Right lung (tissue), 5 donors: Measurements from ENCODE around the gene GSTT2. TPM values are rescaled to one million over a fixed set of nuclear protein-coding genes. Genes with fewer than 3 reads are reported as not detected.

Experiments used
- DNase-seq, 2 donors: peaks; one replicate each; pipeline ENCODE4 v3.0.0-alpha.2; 2013
- polyA plus RNA-seq, 5 donors: library from polyadenylated mRNA; unstranded; fragments of 120-200 nt; gene quantifications; one replicate each; pipeline versions ENCODE4 v1.2.1 to v1.2.3, GENCODE V29; 2013; ENCODE audit warnings: inconsistent platforms in 1 of 5, low replicate concordance in 1 of 5; ENCODE audit not compliant: insufficient read length in 5 of 5, insufficient read depth in 1 of 5

The GSTT2 gene
- polyA plus RNA-seq, 5 donors = 1.5 to 2.0 (median 1.9) TPM; not detected in 2

DNA sequence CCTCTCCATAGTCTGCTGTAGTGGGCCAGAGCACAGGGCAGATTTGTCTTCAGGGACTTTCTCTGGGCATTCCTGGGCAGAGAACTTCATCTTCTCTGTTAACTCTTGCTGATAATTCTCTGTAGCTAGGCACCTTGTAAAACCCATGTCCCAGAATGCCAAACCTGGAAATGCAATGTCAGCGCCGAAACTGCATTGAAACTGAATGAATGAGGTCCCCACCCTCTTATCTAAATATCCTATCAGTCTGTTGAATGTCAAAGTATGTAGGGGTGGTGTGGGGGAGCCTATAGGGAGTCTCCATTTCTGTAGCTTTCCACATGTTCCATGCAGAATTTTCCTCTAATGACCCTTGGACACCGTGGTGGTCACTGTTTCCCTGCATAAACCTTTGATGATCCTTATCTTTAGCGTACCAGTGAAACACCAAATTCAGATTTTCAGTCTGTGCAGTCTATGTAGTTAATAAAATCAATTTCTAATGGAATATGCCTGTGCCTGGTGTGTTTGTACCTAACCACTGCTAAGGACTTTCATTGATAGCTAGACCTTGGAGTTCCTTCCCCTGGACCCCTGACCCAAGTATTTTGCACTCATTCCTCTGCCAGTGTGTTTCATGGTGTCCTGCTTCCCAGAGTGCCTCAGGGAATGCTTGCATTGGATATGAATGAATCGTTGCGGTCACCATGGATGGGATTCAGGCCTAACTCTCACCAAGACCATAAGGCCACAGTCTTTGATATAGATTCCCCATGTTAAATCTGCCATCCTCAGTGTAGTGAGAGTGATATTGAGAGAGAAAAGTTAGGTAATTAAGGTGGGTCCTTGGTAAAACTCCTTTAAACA lies 28.7 kb downstream of the GSTT2 start:
- no peak for DNase-seq

DNA sequence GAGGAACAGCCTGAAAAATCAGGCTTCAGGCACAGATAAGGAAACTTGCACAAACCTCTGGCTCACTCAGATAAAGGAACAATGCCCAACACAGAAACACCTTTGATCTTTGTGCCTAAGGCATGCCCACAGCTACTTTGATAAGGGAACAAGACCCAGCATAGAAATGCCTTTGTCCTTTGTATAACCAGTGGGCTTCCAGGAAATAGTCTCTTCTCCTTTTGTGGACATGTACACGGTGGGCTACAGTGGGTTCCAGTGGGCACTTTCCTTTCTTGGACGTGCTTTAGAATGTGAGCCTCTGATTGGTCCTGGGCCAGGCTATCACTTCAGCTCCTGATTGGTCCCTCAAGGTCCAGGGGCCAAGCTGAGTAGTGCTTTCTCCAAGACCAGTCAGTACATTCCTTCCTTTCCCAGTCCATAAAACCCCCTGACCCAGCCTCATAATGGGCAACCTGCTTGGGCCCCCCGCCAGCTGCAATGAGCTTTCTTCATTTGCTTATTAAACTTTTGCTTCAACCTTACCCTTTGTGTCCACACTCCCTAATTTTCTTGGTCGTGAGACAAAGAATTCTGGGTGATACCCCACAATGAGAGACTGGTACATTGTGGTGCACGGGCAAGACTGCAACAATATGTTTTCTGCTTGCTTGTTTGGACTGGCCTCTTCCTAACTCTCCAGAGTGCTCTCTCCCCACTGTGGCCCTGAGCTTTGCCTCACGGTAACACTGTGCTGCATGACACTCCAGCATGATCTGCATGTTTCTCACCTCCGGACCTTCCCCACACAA lies 29.5 kb downstream of the GSTT2 start:
- no peak for DNase-seq

DNA sequence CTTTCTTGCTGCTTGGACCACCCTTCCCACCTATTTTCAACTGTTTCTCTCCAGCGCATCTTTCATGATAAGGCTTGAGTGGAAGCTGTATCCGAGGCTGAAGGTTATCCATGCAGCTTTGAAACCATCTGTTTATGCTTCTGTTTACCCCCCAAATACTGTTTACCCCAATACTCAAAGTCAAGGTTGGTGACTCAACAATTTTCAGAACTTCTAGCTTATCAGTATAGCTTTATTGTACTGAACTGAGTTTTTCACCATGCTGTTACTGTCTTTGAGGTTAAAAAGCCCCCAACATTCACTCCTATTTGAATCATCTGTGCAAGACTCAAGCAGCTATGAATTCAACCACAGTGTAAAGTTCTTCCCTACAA lies 30.1 kb downstream of the GSTT2 start:
- no peak for DNase-seq

DNA sequence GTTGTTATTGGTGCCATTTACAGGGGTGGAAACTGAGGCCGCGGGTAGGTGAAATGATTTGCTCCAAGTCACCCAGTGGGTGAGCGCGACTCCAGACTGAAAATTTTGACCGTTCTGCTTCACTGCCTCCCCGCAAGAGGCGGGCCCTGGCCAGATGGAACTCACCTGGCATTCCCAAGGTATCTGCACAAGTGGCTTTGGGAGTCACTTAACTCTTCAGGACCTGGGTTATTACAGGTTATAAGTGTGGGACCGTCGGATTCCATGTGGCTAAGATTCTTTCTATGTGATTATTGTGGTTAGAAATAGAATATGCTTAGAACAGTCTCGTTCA lies 31.8 kb downstream of the GSTT2 start:
- DNase-seq = peak; percentile 13 to 23

DNA sequence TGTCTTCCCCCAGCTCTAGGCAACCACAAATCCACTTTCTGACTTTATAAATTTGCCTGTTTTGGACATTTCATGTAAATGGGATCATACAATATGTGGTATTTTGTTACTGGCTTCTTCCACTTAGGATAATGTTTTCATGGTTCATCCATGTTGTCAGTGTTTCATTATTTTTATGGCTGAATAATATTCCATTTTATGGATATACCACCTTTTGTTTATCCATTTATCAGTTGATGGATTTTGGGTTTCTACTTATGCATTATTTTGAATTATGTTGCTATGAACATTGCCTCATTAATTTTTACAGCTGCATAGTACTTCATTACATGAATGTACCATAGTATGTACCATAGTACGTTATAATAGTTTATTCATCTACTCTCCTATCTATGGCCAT lies 36.2 kb downstream of the GSTT2 start:
- DNase-seq = no peak

DNA sequence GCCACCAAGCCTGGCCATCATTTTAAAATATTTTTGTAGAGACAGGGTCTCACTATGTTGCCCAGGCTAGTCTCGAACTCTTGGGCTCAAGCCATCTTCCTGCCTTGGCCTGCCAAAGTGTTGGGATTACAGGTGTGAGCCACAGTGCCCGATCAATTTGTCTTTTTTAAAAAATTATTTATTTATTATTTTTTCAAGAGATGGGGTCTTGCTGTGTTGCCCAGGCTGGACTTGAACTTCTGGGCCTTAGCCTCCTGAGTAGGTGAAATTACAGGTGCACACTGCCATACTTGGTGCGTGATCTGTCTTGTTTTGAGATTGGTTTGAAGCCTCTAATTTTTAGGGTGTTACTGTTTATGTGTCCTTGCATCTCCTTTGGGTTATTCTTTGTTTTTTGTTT lies 41.4 kb downstream of the GSTT2 start:
- DNase-seq = no peak

DNA sequence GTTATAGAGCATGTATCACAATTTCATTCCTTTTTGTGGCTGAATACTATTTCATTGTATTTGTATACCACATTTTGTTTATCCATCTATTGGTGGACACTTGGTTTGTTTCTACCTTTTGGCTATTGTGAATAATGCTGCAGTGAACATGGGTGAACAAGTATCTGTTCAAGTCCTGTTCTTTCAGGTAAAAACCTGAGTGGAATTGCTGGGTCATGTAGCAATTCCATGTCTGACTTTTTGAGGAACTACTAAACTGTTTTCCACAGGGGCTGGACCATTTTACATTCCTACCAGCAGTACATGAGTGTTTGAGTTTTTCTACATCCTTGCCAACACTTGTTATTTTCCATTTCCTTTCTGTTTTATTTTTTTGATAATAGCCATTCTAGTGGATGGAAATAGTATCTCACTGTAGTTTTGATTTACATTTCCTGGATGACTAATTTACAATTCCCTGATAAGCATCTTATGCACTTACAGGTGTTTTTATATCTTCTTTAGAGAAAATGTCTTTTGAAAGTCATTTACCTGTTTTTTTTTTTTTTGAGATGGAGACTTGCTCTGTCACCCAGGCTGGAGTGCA lies 43.4 kb downstream of the GSTT2 start:
- no peak for DNase-seq

DNA sequence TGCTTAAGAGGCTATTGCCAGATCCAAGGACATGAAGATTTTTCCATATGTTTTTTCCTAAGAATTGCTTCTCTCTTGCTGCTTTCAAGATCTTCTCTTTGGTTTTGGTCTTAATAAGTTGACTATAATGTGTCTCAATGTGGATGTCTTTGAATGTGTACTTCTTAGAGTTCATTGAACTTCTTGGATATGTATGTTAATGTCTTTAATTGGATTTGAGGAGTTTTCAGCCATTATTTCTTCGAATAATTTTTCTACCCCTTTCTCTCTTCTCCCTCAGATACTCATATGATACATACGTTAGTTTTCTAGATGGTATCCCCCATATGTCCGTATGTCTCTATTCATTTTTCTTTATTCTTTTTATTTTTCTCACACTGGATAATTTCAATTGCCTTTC lies 44.4 kb downstream of the GSTT2 start:
- no peak for DNase-seq

DNA sequence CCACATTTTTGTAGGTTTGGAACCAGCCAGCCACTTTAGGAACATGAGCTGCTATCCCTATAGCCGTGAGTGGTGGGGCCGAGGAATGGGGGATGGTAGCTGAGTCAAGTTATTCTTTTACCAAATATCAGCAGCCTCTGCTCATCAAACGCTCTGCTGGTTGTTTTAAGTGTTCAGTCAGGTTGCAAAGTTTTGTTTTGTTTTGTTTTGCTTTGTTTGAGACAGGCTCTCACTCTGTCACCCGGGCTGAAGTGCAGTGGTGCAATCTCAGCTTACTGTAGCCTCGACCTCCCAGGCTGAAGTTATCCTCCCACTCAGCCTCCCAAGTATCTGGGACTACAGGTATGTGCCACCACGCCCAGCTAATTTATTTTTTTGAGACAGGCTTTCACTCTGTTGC lies 45.5 kb downstream of the GSTT2 start:
- no peak for DNase-seq

DNA sequence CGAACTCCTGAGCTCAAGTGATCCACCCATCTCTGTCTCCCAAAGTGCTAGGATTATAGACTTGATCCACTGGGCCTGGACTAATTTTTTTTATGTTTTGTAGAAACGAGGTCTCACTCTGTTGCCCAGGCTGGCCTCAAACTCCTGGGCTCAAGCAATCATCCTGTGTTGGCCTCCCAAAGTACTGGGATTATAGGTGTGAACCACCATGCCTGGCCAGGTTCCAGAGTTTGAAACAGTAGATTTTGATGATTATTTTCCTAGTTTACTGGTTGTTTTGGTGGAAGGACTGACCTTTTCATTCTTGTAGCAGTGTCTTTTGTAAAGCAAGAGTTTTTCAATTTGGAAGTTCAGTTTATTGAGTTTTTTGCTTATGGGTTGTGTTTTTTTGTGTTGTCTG lies 46.1 kb downstream of the GSTT2 start:
- DNase-seq = no peak

DNA sequence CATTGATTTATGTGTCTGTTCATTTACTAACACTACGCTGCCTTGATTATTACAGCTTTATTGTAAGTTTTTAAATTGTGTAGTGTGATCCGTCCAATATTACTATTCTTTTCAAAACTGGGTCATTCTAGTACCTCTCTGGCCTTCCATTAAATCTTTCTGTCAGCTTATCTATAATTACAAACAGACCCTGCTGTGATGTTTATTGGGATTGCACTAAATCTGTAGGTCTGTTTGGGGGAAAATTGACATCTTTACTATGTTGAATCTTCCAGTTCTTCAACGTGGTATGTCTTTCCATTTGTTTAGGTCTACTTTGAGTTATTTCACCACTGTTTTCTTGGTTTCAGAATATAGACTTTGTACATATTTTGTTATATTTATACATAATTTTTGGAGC lies 46.8 kb downstream of the GSTT2 start:
- no peak for DNase-seq

DNA sequence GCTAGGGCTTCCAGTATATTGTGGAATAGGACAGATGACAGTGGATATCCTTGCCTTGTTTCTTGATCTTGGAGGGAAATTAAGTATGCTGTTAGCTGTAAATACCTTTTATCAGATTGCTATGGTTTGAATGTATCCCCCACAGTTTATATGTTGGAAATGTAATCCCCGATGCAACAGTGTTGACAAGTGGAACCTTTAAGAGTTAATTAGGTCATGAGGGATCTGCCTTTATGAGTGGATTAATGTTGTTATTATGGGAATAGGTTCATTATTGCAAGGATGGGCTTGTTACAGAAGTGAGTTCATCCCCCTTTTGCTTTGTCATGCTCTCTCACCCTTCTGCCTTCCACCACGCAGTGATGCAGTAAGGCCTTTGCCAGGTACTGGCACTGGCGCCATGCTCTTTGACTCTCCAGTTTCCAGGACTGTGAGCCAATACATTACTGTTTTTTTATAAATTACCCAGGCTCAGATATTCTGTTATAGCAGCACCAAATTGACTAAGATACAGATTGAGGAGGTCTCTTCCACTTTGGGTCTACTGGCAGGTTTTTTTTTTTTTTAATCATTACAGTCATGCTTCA lies 47.5 kb downstream of the GSTT2 start:
- DNase-seq = no peak

DNA sequence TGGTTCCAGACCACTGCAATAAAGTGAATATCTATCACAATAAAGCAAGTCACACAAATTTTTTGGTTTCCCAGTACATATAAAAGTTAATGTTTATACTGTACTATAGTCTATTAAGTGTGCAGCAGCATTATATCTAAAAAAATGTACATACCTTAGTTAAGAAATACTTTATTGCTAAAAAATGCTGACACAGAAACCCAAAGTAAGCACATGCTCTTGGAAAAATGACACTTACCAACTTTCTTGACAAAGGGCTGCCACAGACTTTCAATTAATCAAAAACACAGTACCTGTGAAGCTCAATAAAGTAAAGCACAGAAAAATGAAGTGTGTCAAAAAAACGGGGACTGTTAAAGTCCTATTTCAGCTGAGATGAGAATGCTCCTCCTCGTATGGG lies 48.1 kb downstream of the GSTT2 start:
- DNase-seq = no peak

DNA sequence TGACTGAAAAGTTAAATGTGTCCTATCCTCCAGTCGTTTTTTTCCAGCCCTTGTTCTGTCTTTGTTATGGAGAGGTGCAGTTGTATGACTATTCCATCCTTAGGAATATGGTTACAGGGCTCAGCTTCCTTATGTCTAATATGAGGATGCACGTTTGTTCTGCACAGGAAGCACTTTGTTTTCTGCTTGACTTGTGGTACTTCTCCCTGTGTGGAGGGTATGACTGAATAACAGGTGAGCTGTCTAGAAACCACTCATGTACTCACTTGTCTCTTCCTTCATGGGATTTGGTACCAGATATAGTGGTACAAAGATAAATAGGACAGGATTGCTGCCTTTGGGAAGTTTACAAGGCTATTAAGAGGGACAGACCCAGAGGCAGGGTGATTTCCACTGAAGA lies 48.6 kb downstream of the GSTT2 start:
- no peak for DNase-seq

DNA sequence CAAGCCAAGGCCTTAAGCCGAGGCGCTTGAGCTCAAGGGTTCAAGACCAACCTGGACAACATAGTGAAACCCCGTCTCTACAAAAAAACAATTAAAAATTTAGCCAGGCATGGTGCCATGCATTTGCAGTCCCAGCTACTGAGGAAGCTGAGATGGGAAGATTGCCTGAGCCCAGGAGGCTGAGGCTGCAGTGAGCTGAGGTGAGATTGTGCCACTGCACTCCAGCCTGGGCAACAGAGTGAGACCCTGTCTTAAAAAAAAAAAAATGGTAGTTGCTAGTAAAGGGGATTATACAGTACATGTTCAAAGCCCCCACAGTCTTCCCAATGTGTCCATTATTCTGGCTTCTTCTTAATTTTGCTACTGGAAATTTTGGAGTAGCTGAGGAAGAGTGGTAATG lies 49.4 kb downstream of the GSTT2 start:
- DNase-seq = no peak

DNA sequence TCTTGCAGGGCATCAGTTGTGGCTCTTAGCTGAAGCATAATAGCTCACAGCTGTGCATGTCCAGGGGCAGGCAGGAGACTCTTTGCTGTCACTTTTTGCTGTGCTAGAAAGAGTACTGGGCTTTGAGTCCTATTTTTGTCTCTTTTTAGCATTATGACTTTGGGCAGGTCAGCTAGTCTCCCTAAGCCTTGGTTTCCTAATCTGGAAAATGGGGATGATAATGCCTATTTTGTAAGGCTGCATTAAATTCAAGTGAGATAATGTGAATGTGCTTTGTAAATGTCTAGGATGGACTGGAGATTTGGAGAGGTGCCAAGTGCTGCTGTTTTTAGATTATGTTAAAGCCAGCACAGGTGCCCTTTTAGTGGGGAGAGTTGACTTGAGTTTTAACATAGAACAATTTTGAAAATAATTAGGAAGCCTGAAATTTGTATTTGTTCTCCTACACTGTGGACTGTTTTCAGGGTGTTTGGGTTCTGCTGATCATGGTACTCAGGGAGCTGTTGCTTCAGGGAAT lies 50.3 kb downstream of the GSTT2 start:
- no peak for DNase-seq

Other genes starting within 250 kb of the GSTT2 start
- gene ZNF70, start 229.0 kb upstream of the GSTT2 start, polyA plus RNA-seq = 10 to 100 TPM in 1 of 5 donors, 1 to 10 TPM in 4; 6.8 to 10.0 (median 7.1) TPM
- gene VPREB3, start 225.7 kb upstream of the GSTT2 start, polyA plus RNA-seq = under 1 TPM in 3 of 5 donors, not detected in 2; 0.61 to 0.91 (median 0.76) TPM
- 1 to 10 TPM; 3.7 to 8.6 (median 7.2) TPM for gene C22orf15, start 217.1 kb upstream of the GSTT2 start, polyA plus RNA-seq
- gene CHCHD10, start 212.2 kb upstream of the GSTT2 start, polyA plus RNA-seq = 10 to 100 TPM; 18.4 to 38.4 (median 24.0) TPM
- gene MMP11, start 207.3 kb upstream of the GSTT2 start, polyA plus RNA-seq = 10 to 100 TPM in 2 of 5 donors, 1 to 10 TPM in 3; 7.5 to 12.5 (median 9.4) TPM
- 100 to 1,000 TPM; 142 to 157 (median 143) TPM for gene SMARCB1, start 193.2 kb upstream of the GSTT2 start, polyA plus RNA-seq
- gene DERL3, start 141.1 kb upstream of the GSTT2 start, polyA plus RNA-seq = 1 to 10 TPM; 3.5 to 5.3 (median 3.9) TPM
- gene SLC2A11, start 122.3 kb upstream of the GSTT2 start, polyA plus RNA-seq = 10 to 100 TPM; 14.9 to 24.0 (median 19.8) TPM
- gene MIF, start 85.8 kb upstream of the GSTT2 start, polyA plus RNA-seq = 100 to 1,000 TPM; 112 to 314 (median 160) TPM
- 10 to 100 TPM in 2 of 5 donors, 1 to 10 TPM in 3; 7.1 to 23.0 (median 9.4) TPM for gene GSTT2B, start 18.9 kb upstream of the GSTT2 start, polyA plus RNA-seq
- 10 to 100 TPM in 3 of 5 donors, 1 to 10 TPM in 2; 7.1 to 10.8 (median 10.1) TPM for gene DDTL, start 13.2 kb upstream of the GSTT2 start, polyA plus RNA-seq
- 10 to 100 TPM; 46.9 to 87.1 (median 62.7) TPM for gene DDT, start 5.7 kb upstream of the GSTT2 start, polyA plus RNA-seq
- under 1 TPM in 2 of 5 donors, not detected in 3; 0.05 to 0.12 TPM for gene GSTT4, start 25.3 kb downstream of the GSTT2 start, polyA plus RNA-seq
- gene CABIN1, start 31.2 kb downstream of the GSTT2 start, polyA plus RNA-seq = 100 to 1,000 TPM in 2 of 5 donors, 10 to 100 TPM in 3; 68.9 to 132 (median 78.6) TPM
- gene SUSD2, start 201.4 kb downstream of the GSTT2 start, polyA plus RNA-seq = 10 to 100 TPM in 3 of 5 donors, 1 to 10 TPM in 2; 6.3 to 21.8 (median 11.5) TPM